Measurements from ENCODE around the gene ANKS1A.
"Not testable (repeated sequence)": the region's sequence is repeated elsewhere in the genome, so short reads cannot be mapped to it uniquely, and the experiment has no call there.

The ANKS1A gene, protein sequence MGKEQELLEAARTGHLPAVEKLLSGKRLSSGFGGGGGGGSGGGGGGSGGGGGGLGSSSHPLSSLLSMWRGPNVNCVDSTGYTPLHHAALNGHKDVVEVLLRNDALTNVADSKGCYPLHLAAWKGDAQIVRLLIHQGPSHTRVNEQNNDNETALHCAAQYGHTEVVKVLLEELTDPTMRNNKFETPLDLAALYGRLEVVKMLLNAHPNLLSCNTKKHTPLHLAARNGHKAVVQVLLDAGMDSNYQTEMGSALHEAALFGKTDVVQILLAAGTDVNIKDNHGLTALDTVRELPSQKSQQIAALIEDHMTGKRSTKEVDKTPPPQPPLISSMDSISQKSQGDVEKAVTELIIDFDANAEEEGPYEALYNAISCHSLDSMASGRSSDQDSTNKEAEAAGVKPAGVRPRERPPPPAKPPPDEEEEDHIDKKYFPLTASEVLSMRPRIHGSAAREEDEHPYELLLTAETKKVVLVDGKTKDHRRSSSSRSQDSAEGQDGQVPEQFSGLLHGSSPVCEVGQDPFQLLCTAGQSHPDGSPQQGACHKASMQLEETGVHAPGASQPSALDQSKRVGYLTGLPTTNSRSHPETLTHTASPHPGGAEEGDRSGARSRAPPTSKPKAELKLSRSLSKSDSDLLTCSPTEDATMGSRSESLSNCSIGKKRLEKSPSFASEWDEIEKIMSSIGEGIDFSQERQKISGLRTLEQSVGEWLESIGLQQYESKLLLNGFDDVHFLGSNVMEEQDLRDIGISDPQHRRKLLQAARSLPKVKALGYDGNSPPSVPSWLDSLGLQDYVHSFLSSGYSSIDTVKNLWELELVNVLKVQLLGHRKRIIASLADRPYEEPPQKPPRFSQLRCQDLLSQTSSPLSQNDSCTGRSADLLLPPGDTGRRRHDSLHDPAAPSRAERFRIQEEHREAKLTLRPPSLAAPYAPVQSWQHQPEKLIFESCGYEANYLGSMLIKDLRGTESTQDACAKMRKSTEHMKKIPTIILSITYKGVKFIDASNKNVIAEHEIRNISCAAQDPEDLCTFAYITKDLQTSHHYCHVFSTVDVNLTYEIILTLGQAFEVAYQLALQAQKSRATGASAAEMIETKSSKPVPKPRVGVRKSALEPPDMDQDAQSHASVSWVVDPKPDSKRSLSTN

DNA sequence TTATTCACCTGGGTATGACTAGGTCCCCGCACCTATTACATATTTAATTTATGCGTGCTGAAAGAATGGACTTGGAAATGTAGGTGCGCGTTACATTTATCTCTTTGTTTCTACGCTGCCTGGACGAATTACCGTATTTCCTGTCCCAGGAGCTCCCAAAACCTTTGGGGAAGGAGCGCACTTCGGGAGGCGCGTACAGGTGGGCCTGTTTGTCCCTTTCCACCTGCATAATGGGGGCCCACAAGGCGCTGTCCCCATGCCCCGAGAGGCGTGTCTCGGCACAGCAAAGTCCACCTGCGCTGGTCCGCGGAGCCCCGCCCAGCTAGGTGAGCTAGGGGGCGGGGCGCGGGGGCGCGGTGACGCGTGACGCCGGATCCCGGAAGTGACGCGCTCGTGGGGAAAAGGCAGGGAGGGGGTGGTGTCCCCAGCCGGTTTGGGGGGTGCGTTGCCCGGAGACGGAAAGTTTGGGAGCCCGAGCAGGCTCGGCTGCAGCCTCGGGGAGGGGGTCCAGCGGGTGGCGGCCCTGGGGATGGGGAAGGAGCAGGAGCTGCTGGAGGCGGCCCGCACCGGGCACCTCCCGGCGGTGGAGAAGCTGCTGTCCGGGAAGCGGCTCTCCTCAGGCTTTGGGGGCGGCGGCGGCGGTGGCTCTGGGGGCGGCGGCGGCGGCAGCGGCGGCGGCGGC is at the start of gene ANKS1A:
ANKS1A (plus strand) TSS at position 382 of the 682 bp plus-strand sequence; CDS start at position 530, 148 bp downstream.
- DNase-seq = peak; percentile 85

- DNase-seq = no peak
These were observed 49.2 kb upstream of the ANKS1A start for GRCh38 chr6:34839666-34840352.

DNA sequence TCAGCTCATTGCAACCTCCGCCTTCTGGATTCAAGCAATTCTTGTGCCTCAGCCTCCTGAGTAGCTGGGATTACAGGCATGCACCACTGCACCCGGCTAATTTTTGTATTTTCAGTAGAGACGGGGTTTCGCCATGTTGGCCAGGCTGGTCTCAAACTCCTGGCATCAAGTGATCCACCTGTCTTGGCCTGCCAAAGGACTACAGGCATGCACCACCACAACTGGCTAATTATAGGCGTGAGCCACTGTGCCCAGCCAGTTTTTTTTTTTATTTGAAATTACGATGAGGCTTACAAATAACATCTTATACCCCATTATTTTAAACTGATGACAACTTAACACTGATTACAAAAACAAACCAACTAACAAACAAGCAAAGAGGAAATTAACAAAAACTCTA is 40.0 kb upstream of the ANKS1A start:
- not testable (repeated sequence) for DNase-seq

DNA sequence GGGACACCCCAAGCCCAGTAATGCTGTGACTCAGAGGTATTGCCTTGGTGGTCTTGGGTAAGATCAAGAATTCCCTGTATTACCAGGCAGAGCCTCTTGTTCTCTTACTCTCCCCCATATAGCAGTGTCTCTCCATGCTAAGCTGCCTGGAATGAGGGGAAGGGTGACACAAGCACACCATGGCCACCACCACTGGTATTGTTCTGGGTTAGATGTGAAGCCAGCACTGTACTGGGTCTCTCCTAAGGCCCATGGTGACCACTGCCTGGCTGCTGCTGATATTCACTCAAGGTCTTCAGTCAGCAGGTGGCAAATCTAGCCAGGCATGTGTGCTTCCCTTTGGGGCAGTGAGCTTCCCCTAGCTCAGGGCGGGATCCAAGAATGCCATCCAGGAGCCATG is 37.7 kb upstream of the ANKS1A start:
- DNase-seq = no peak

- no peak for DNase-seq
These were observed 36.5 kb upstream of the ANKS1A start for GRCh38 chr6:34852406-34853085.

GRCh38 chr6:34855463-34855862 is 33.6 kb upstream of the ANKS1A start:
- no peak for DNase-seq

DNA sequence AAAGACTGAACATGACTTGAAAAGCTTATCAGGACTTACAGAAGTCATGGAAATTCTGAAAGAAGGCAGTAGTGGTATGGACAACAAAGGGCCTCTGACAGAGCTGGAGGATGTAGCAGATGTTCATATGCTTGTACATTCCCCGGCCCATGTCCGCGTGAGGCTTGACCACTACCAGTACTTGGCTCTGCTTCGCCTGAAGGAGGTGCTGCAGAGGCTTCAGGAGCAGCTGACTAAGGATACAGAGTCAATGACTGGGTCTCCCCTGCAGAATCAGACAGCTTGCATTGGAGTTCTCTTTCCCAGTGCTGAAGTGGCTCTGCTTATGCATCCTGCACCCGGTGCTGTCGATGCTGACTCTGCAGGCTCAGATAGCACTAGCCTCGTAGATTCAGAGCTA is 30.4 kb upstream of the ANKS1A start:
- no peak for DNase-seq

GRCh38 chr6:34859951-34860350 is 29.1 kb upstream of the ANKS1A start:
- no peak for DNase-seq

- no peak for DNase-seq
These were observed 28.3 kb upstream of the ANKS1A start for GRCh38 chr6:34860776-34861175.

- no peak for DNase-seq
These were observed 25.0 kb upstream of the ANKS1A start for GRCh38 chr6:34864007-34864406.

DNA sequence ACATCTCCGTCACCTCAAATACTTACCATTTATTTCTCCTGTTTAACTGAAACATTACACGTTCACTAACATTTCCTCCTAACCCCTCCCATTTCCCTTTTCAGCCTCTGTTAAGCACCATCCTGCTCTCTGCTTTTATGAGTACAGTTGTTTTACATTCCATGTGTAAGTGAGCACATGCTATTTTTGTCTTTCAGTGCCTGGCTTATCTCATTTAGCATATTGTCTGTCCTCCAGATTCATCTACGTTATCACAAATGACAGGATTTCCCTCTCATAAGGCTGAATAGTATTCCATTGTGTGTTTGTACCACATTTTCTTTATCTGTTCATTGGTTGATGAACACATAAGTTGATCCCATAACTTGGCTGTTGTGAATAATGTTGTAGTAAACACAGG is 23.9 kb upstream of the ANKS1A start:
- no peak for DNase-seq

DNA sequence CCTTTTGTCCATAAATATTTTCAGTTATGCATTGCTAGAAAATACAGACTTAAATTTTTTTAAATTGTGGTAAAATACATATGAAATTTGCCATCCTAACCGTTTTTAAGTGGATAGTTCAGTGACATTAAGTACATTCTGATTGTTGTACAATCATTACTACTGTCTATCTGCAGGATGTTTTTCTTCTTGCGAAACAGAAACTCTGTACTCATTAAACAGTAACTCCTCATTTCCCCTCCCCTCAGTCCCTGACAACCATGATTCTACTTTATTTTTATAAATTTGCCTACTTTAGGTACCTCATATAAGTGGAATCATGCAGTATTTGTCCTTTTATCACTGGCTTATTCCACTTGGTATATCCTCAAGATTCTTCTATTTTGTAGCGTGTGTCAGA is 22.5 kb upstream of the ANKS1A start:
- no peak for DNase-seq

- DNase-seq = no peak
These were observed 21.6 kb upstream of the ANKS1A start for GRCh38 chr6:34867484-34867883.

- no peak for DNase-seq
These were observed 17.2 kb upstream of the ANKS1A start for GRCh38 chr6:34871853-34872252.

DNA sequence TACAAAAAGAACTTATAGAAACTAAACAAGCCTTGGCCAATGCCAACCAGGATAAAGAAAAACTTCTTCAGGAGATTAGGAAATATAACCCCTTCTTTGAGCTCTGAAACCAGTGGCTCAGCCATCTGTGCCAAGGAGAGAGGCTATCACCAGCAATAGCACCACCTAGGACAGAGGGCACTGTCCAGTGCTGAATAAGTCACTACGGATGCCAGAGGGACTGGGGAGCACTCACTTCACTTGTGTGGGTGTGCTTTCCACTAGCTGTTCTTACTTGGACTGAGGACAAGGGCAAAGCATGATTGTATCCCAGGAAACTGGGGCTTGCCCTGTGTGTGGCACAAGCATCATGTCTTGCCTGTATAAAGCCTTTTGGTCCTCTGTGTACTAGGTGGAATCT is 16.7 kb upstream of the ANKS1A start:
- no peak for DNase-seq

- no peak for DNase-seq
These were observed 13.5 kb upstream of the ANKS1A start for GRCh38 chr6:34875292-34876213.

DNA sequence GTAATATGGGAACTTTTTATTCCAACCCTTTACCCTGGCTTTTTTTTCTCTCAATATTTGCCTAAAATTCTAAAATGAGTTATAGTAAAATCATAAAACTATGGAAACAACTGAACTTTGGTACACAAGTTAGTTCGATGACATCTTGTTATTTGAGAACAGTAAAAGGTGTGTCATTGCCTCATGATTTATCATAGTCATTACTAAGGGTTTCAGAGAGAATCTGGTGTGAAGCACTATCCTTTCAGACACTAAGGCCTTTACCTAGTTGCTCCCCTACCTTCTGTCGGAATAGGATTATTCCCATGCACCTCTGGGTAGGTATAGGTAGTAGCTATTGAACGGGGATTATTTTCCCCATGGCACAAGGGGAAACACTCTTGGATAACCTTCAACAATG is 12.6 kb upstream of the ANKS1A start:
- no peak for DNase-seq

DNA sequence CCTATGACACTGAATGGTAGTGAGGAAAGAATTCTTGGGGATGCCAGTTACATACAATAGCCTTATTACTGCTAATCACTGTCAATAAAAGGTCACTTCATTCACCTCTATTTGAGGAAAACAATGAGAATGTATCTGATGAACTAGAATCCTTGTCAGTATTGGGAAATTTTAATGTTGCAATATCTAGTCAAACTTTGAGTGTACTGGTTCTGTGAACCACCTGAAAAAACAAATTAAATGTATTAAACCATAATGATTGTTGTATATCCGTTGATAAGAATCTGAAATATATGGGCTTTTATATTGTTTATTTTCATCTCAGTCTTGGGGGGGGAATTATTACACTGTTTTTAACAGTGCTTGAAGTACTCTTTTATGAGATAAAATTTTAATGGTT is 11.8 kb upstream of the ANKS1A start:
- DNase-seq = no peak

DNA sequence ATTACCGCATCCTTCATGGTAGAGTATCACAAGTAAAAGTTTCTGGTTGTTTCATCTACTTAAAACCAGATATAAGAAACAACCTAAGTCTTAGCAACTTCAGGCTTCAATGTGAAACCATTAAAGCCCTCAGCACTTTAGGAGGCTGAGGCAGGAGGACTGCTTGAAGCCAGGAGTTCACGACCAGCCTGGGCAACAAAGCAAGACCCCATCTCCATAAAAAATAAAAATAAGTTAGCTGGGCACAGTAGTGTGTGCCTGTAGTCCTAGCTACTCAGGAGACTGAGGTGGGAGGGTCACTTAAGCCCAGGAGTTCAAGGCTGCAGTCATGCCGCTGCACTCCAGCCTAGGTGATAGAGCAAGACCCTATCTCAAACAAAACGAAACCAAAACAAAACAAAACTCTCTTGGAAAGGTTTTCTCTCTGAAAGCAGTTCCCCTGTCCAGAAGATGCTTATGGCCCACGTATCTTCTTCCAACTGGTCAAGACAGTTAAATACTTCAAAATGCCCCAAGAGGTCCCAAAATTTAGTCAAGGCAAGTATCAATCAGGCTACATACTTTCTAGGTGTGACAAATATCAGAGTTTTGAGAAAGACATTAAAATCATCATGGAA is 11.1 kb upstream of the ANKS1A start:
- no peak for DNase-seq

GRCh38 chr6:34884073-34884472 is 5.0 kb upstream of the ANKS1A start:
- DNase-seq = not testable (repeated sequence)

Measured in right hindlimb (tissue), 1 donor.